Mesodermal cell (in vitro differentiated cells): ENCODE data around the gene NDUFB10.
"Not testable (repeated sequence)": the region's sequence is repeated elsewhere in the genome, so short reads cannot be mapped to it uniquely, and the experiment has no call there.

ENCODE experiments used
- H3K27ac ChIP-seq: 2 replicates; pipeline ENCODE4 v1.7.0; 2013; ENCODE audit warnings: mild to moderate bottlenecking, low read depth, low read length, moderate library complexity; ENCODE audit not compliant: severe bottlenecking
- H3K36me3 ChIP-seq: 2 replicates; pipeline ENCODE4 v1.7.1; 2013; ENCODE audit warnings: mild to moderate bottlenecking, low read length, moderate library complexity; ENCODE audit not compliant: control insufficient read depth, insufficient read depth
- H3K4me1 ChIP-seq: one replicate; pipeline ENCODE4 v1.7.1; 2013; ENCODE audit warnings: mild to moderate bottlenecking, low read length; ENCODE audit not compliant: insufficient read depth, control insufficient read depth, poor library complexity, severe bottlenecking
- H3K4me3 ChIP-seq: 2 replicates; pipeline ENCODE4 v1.7.0; 2013; ENCODE audit warnings: low read length, control low read depth, mild to moderate bottlenecking; ENCODE audit not compliant: insufficient read depth, poor library complexity, severe bottlenecking; ENCODE audit errors: extremely low read depth
- H3K9me3 ChIP-seq: 2 replicates; pipeline ENCODE4 v1.7.1; 2013; ENCODE audit warnings: mild to moderate bottlenecking, low read length, moderate library complexity; ENCODE audit not compliant: control insufficient read depth
- WGBS, 2 experiments: methylation state at CpG; one replicate each; pipeline ENCODE4 v1.1.5; 2013; ENCODE audit warnings: missing lambda C conversion rate in 2 of 2; ENCODE audit not compliant: insufficient coverage in 2 of 2; 5-methylcytosine and 5-hydroxymethylcytosine counted together

The NDUFB10 gene

GRCh38 chr16:1950559-1950958, 8.8 kb upstream of the NDUFB10 start:
- Histone ChIP-seq H3K9me3 (no peaks in the 10 kb centered on the region), H3K27ac (no peak overlapping the region), H3K4me3 (no peak overlapping the region), H3K4me1 (no peaks in the 10 kb centered on the region), H3K36me3 (no peaks in the 10 kb centered on the region)
- 93% methylated on average over 17 to 19 of the region's 19 CpGs for WGBS, 2 experiments

- Histone ChIP-seq H3K4me1 (no peaks in the 10 kb centered on the region), H3K9me3 (no peaks in the 10 kb centered on the region), H3K27ac (no peak overlapping the region), H3K4me3 (no peak overlapping the region), H3K36me3 (no peaks in the 10 kb centered on the region)
- WGBS, 2 experiments = 91 to 94% methylated on average over 21 to 22 of the region's 22 CpGs
Measured at GRCh38 chr16:1953734-1954133, 5.6 kb upstream of the NDUFB10 start.

- H3K9me3 ChIP-seq, H3K27ac ChIP-seq, H3K4me3 ChIP-seq: not testable (repeated sequence)
- peaks cover 13% of the 10 kb centered on the region for H3K36me3 ChIP-seq
- WGBS, 2 experiments = 93 to 96% methylated on average over 17 to 19 of the region's 22 CpGs
- H3K4me1 ChIP-seq = peaks cover 13% of the 10 kb centered on the region
Measured at GRCh38 chr16:1957434-1958142, 1.8 kb upstream of the NDUFB10 start.

- H3K27ac ChIP-seq, H3K4me3 ChIP-seq, H3K9me3 ChIP-seq: not testable (repeated sequence)
- Histone ChIP-seq H3K36me3 (peaks cover 18% of the 10 kb centered on the region), H3K4me1 (peaks cover 18% of the 10 kb centered on the region)
- 97 to 98% methylated on average over 12 to 30 of the region's 30 CpGs for WGBS, 2 experiments
Measured at GRCh38 chr16:1958143-1958491, 1.2 kb upstream of the NDUFB10 start.

GRCh38 chr16:1958715-1959268, 546 bp upstream of the NDUFB10 start:
- no peak overlapping the region for H3K27ac ChIP-seq
- WGBS, 2 experiments = 61 to 63% methylated on average over 9 to 14 of the region's 14 CpGs

GRCh38 chr16:1960665-1961630, 1.6 kb downstream of the NDUFB10 start:
- H3K36me3 ChIP-seq = peaks cover 28% of the 10 kb centered on the region
- peak overlapping the region; percentile 90 for H3K4me3 ChIP-seq
- H3K27ac ChIP-seq = peak overlapping the region; percentile 18

More at GRCh38 chr16:1958715-1959268, 546 bp upstream of the NDUFB10 start:
- Histone ChIP-seq H3K4me1 (peaks cover 24% of the 10 kb centered on the region), H3K36me3 (peaks cover 25% of the 10 kb centered on the region), H3K4me3 (peak overlapping the region; percentile 90), H3K9me3 (no peaks in the 10 kb centered on the region)

GRCh38 chr16:1961651-1962067, 2.3 kb downstream of the NDUFB10 start:
- 61 to 65% methylated on average over 6 of the region's 6 CpGs for WGBS, 2 experiments
- Histone ChIP-seq H3K27ac (no peak overlapping the region), H3K9me3 (no peaks in the 10 kb centered on the region), H3K4me3 (no peak overlapping the region), H3K4me1 (peaks cover 29% of the 10 kb centered on the region), H3K36me3 (peaks cover 28% of the 10 kb centered on the region)

More at GRCh38 chr16:1960665-1961630, 1.6 kb downstream of the NDUFB10 start:
- 52 to 62% methylated on average over 14 to 18 of the region's 20 CpGs for WGBS, 2 experiments
- H3K9me3 ChIP-seq = no peaks in the 10 kb centered on the region
- H3K4me1 ChIP-seq = peaks cover 28% of the 10 kb centered on the region

GRCh38 chr16:1962161-1963153, 3.1 kb downstream of the NDUFB10 start:
- peaks cover 29% of the 10 kb centered on the region for H3K4me1 ChIP-seq
- peak overlapping the region; percentile 96 for H3K4me3 ChIP-seq
- peak overlapping the region; percentile 36 for H3K27ac ChIP-seq
- WGBS, 2 experiments = 88 to 93% methylated on average over 18 to 24 of the region's 37 CpGs
- H3K9me3 ChIP-seq = not testable (repeated sequence)
- peaks cover 28% of the 10 kb centered on the region for H3K36me3 ChIP-seq

- Histone ChIP-seq H3K27ac (peak overlapping the region; percentile 91), H3K4me3 (peak overlapping the region; percentile 96), H3K9me3 (no peaks in the 10 kb centered on the region), H3K4me1 (peaks cover 29% of the 10 kb centered on the region), H3K36me3 (peaks cover 28% of the 10 kb centered on the region)
- WGBS, 2 experiments = 2 to 3% methylated on average over 25 to 31 of the region's 44 CpGs
Measured at GRCh38 chr16:1963806-1964505, 4.6 kb downstream of the NDUFB10 start.
